ENCODE results near the gene SHISA3.

The SHISA3 gene

DNA sequence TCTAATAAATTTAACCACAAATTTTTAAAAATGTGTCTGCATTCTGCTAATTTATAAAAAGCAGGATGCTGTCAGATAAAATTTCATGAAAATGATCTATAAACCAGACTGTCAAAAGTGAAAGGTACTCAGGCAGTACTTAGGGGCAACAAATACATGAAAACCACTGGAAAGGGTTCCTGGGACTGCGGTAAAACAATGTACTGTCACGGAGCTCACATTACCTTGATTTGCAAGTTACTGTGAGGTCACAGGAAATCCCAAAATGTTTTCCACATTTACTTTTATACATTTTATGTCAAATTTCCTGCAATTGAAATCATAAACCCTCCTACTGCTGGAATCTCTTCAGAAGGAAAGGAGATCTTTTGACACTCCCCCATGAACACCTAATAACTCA is 45.3 kb downstream of the SHISA3 start:
- DNase-seq = no peak

GRCh38 chr4:42445038-42445437 is 47.8 kb downstream of the SHISA3 start:
- no peak for DNase-seq

DNA sequence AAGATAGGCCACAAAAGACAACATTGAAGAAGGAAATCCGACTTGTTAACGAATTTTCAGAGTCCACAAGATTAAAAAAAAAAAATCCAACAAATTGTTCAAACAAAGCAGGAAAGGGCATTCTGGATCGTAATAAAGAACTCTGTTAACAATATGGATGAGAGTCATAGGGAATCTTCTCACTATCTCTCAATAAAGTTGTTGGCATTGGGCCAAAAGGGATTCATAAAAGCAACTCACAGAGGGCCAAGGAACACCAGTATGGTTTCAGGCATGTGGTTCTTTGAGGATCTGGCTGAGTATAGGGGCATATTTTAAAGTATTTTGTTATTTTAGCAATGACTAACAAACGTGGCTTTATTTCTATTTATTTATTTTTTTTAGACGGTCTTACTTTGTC is 49.5 kb downstream of the SHISA3 start:
- DNase-seq = no peak
